ENCODE results near the gene TOX3.

TOX3 gene

GRCh38 chr16:52537516-52537915 is 9.4 kb downstream of the TOX3 start:
- no peak for TF ChIP-seq CTCF (IDR thresholded peaks at IDR 0.05; ENCODE audit: insufficient read depth, low read length, missing control alignments)
- POLR2A ChIA-PET, result no interaction called here
- no peak overlapping the region for H3K4me3 ChIP-seq (ENCODE audit: low read depth, low read length)
- DNase-seq (ENCODE audit: low read depth, low spot score), result no peak
- CTCF ChIA-PET, result no interaction called here

- POLR2A ChIA-PET, result no interaction called here
These were observed 11.9 kb downstream of the TOX3 start for GRCh38 chr16:52535076-52535475.

GRCh38 chr16:52533296-52533695 is 13.6 kb downstream of the TOX3 start:
- no peak for DNase-seq (ENCODE audit: low read depth, low spot score)
- ChIA-PET POLR2A (no interaction called here), CTCF (no interaction called here)
- TF ChIP-seq CTCF (IDR thresholded peaks at IDR 0.05; ENCODE audit: insufficient read depth, low read length, missing control alignments), result no peak
- no peak overlapping the region for H3K4me3 ChIP-seq (ENCODE audit: low read depth, low read length)

More at GRCh38 chr16:52535076-52535475, 11.9 kb downstream of the TOX3 start:
- H3K4me3 ChIP-seq (ENCODE audit: low read depth, low read length), result no peak overlapping the region
- DNase-seq (ENCODE audit: low read depth, low spot score), result no peak
- CTCF ChIA-PET, result no interaction called here
- TF ChIP-seq CTCF (IDR thresholded peaks at IDR 0.05; ENCODE audit: insufficient read depth, low read length, missing control alignments), result no peak

GRCh38 chr16:52532384-52532783 is 14.6 kb downstream of the TOX3 start:
- CTCF ChIA-PET, result no interaction called here

GRCh38 chr16:52529226-52529625 is 17.7 kb downstream of the TOX3 start:
- ChIA-PET POLR2A (no interaction called here), CTCF (no interaction called here)
- H3K4me3 ChIP-seq (ENCODE audit: low read depth, low read length), result no peak overlapping the region
- DNase-seq (ENCODE audit: low read depth, low spot score), result no peak
- no peak for TF ChIP-seq CTCF (IDR thresholded peaks at IDR 0.05; ENCODE audit: insufficient read depth, low read length, missing control alignments)

More at GRCh38 chr16:52532384-52532783, 14.6 kb downstream of the TOX3 start:
- TF ChIP-seq CTCF (IDR thresholded peaks at IDR 0.05; ENCODE audit: insufficient read depth, low read length, missing control alignments), result no peak
- POLR2A ChIA-PET, result no interaction called here
- H3K4me3 ChIP-seq (ENCODE audit: low read depth, low read length), result no peak overlapping the region
- no peak for DNase-seq (ENCODE audit: low read depth, low spot score)

- ChIA-PET CTCF (no interaction called here), POLR2A (no interaction called here)
- H3K4me3 ChIP-seq (ENCODE audit: low read depth, low read length), result no peak overlapping the region
- no peak for TF ChIP-seq CTCF (IDR thresholded peaks at IDR 0.05; ENCODE audit: insufficient read depth, low read length, missing control alignments)
- no peak for DNase-seq (ENCODE audit: low read depth, low spot score)
These were observed 18.4 kb downstream of the TOX3 start for GRCh38 chr16:52528393-52529065.
